Islet of Langerhans (tissue), 1 donor: ENCODE results near the gene KRT84.
A peak's percentile ranks its signal among the peaks of the same experiment; 100 is the strongest.

Source experiments
- FAIRE-seq: peaks from one replicate; lab custom pipeline; 2011; peaks lifted over from hg19 to GRCh38; lab: Jason Lieb, UNC

Gene KRT84

DNA sequence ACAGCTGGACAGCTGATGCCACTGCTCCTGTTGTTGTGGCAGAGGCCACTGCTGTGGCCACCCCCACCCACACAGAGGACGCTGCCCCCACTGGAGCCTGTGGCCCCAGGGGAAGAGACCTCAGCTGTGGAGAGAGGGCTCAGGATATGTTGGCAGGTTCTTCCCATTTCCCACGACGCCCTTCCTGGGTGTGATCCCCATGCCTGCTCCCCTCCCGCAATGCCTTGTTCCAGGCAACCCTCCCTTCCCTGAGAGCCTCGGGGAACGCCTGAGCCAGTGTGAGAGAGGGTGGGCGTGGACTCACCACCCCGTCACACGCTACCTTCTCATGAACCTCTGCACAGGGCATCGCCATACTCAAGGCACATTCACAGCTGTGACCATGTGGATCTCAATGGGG is 26.4 kb upstream of the KRT84 start:
- no peak for FAIRE-seq

DNA sequence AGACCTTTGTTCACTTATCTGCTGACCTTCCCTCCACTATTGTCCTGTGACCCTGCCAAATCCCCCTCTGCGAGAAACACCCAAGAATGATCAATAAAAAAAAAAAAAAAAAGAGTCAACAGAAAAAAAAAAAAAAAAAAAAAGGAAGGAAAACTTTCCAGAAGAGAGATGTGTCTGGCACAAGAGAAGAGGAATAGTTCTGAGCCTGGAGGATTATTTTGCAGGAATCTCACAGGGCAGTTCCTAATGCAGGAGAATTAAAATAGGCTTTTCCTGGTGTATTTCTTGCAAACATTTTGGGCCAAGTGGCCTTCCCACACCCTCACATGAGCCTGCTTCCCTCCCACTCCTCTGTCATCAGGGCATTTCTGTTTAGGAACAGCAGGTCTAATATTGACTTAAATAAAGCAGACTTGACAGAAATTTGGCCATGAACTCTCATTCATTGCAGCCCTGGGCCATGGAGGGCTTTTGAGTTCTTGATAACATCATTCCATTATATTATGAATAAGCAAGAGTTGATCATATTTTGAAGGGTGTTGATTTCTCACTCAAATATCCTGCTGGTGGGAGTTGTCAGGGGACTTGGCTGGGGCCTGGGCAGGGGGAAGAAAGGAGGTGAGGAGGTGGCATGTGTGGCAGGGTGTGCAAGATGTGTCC is 25.3 kb upstream of the KRT84 start:
- peak; percentile 64 for FAIRE-seq

DNA sequence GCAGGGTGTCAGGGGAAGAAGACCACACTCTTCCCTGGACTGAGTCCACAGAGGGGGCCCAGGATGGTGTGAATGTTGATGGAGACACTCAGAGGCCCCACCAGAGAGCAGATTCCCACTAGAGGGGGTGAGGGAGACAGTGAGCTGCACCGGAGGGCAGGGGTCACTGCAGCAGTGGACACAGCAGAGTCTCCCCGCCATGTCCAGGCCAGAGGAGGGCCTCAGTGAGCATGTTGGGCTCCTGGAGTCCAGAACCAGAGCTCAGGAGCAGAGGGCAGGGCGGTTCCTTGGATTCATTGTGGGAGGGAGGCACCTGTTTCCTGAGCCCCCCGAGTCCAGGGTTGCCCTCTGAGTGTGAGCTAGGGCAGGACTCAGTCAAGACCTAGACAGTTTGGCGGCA is 22.5 kb upstream of the KRT84 start:
- FAIRE-seq: no peak

DNA sequence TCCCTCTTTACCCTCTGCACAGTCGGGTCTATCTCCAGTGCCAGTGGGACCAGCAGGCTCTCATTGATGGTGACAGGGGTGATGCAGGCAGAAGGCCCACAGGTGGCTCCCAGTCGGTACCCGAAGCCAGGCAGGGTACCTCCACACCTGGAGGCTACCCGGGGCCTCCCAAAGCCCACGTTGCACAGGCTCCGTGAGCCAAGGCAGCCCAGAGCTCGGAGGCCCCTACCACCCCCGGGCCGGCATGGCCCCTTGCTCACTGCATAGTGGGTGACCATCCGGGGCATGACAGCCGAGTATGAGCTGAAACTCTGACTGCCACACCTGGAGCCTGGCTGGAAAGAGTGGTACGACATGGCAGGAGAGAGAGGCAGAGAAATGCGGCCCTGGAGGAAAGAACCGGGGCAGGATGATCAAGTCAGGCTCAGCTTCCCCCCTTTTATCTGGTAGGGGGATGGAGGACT is 20.5 kb upstream of the KRT84 start, which contains the start of gene KRT82:
Gene KRT82 (minus strand): TSS at position 414 of the 464 bp plus-strand sequence. CDS start 58 bp downstream, at position 356.
- FAIRE-seq: no peak

DNA sequence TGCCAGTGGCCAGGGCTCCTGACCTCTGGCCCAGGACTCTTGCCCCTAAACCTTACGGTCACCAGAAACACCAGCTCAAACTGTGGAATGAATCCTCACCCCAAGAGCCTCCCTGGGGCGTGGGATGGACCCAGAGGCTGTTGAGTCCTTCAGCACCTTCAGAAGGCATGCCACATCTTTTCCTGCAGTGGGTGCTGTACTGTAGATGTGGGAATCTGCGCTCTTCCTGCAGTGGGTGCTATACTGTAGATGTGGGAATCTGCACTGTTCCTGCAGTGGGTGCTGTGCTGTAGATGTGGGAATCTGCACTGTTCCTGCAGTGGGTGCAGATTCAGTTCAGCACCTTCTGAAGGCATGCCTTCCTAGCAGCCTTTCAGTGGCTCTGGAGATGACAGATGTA is 19.5 kb upstream of the KRT84 start:
- FAIRE-seq: no peak

DNA sequence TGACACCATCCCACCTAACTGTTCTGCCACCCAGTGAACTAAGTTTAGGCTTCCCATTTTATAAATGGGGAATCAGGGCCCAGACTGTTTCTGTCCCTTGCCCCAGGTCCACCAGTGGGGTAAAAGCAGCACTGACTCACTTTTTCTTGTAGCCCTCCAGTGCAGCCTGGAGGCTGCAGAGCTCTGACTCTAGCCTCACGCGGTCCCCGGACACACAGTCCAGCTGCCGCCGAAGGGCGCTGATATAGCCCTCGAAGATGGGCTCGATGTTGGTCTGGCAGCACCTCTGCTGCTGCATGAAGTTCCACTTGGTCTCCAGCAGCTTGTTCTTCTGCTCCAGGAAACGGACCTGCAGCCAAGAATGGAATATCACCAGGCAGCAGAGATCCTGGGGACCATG is 18.1 kb upstream of the KRT84 start:
- FAIRE-seq: no peak

DNA sequence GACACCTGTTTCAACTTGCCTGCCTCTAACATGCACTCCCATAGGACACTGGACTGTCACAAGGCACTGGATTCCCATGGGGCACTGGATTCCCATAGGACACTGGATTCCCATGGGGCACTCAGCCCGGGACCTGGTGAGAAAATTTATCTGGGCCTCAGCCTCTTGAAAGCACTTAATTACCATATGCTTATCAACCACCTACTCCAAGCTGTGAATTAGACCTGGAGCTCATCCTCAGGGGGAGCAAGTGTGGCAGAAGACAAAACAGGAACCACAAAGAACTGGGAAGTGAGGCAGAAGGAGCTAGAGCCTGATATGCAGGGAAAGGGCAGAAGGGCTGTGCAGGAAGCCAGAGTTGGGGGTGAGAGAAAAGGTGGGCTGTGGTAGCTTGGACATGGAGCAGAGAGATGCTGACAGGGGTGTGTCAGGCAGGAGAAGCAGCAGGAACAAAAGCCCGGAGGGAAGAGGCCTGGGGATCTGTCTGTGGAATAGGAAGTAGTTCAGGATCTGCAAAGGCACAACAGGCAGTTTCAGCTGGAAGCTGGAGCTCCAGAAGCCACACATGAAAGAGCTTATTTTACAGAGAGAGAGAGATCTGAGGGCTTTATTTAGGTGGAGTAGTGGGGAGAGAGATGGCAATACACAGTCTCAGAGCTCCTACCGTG is 17.6 kb upstream of the KRT84 start:
- FAIRE-seq: no peak

DNA sequence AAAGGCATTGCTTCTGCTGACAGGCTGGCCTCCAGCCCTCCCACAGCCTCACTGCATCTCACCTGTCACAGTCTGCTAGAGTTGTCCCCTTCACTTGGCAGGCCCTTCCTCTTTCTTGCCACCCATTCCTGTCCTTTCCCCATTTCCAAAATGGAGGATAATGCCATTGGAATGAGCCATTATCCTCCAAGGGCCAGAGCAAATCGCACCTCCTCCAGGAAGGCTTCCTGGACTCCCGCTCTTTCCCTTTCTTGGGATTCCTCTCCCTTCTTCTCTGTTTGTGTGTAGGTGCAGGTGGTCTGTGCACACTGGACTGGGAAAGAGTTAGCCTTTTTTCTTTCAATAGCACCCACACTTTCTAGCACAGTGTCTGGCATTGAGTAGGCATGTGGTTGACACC is 16.9 kb upstream of the KRT84 start:
- no peak for FAIRE-seq

DNA sequence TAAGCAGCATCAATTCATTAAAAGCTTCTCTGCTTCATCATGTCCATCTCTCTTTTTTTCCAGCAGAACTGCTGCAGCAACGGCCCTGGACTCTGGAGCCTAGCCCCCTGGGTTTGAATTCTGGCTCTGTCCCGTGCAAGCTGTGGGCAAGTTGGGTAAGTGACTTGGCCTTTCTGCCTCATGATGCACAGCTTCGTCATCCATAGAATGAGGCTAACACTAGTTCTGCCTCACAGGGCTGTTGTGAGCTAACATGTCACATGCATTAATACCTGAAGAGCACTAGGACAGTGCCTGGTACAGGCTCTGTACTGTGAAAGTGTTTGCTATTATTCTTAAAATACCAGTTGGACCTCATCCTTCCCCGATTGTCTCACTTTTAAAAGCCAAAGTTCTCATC is 16.5 kb upstream of the KRT84 start:
- no peak for FAIRE-seq

DNA sequence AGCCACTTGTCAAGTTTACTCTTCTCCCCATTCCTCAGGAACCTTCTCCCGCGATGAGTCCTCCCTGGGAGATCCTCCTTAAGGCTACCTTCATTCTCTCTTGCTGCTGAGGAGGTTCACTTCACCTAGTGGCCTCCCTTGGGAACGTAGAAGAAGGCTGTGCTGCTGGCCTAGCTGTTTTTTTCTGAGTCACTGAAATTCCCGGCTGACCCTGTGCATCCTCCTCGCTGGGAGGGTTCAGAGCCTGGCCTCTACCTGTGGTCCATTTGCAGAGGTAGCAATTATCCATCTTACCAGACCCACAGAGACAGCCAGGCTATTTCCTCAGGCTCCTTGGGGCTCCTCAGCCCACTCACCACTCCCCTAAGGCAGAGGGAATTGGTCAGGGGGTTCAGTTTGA is 16.1 kb upstream of the KRT84 start:
- FAIRE-seq: no peak

DNA sequence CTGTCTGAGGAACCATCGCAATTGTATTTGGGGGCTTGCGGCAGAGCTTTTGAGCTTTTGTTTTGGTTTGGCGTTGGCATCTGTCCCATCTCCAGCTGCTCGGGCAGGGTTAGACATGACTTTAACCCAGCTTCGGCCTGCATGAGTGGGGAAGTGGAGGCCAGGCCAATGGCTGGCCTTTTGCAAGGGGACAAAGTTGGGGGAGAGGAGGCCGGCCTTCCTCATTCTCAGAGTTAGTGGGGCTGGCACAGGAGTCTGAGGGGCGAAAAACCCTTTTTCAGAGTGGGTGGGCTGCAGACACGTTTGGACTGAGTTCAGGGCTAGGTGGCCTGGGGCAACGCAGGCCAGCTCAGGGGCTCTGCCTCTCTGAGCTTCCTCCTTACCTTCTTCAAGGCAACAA is 15.5 kb upstream of the KRT84 start:
- FAIRE-seq: no peak

DNA sequence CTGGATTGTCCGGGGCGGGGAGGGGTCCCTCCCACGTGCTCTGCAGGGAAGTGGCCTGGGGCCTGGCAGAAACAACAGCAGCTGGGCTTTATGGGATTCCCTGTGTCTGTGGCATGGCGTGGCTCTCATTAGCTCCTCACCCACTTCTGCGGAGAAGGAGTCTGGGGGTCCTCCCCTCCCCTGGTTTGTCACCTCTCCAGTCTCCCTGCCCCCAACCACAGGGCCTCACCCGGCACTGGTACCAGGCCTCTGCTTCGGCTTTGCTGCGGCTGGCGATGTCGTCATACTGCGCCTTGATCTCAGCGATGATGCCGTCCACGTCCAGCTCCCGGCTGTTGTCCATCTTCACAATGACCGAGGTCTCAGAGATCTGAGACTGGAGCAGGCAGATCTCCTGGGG is 14.3 kb upstream of the KRT84 start:
- no peak for FAIRE-seq

DNA sequence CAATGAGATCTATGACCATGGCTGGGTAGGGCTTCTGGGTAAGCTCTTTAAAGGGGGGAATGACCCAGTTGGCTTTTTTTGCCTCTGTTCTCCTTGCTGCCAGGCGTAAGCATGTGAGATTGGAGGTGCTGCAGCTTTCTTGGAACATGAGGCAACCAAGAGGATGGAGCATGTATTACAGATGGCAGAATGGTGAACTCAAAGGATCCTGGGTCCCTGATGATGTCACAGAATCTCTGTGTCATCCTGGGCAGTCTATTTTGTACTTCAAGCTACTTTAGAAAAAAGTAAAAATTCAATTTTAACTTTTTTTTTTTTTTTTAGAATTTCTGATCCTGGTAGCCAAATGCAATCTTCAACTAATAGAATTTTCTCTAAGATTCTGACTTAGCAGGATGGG is 12.7 kb upstream of the KRT84 start:
- no peak for FAIRE-seq

DNA sequence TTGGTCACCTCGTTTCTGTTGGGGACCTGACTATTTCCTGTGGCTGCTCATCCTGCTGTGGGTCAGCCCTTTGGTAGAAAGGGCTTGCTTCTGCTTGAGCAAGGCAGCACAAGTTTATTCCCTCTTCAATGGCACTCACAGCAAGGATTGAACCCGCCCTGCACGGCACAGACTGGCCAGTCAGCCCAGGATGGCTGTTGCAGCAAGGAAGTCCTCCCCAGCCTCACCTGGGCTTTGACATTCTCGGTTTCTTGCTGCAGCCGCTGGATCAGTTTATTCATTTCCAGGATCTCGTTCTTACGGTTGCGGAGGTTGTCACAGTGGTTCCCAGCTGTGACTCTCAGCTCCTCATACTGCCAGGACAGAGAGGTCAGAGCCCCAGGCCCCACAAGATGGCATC is 11.2 kb upstream of the KRT84 start:
- no peak for FAIRE-seq

DNA sequence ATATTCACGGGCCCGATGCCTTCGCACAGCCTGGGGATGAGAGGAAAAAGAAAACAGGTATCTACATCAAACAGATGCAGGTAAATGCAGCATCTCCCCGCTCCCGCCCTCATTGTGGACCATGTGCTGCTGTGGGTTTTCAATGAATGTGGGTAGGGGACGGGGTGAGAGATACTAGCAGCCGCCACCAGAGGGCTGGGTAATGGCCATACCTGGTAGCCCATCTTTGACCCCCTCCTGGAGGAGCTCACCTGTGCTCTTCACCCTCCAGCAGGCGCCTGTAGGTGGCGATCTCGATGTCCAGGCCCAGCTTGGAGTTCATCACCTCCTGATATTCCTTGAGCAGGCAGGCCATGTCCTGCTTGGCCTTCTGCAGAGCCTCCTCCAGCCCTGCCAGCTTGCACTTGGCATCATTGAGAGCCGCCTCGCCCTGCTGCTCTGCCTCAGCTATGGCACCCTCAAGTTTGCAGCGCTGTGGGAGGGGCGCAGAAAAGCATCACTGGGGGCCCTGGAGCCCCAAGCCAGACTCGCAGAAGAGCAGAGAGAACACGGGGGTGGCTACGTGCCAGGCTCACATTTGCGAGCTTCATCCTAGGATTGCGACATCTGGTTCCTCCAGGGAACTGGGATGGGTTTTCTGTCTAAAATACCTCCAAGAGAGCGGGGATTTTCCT is 10.4 kb upstream of the KRT84 start:
- no peak for FAIRE-seq

DNA sequence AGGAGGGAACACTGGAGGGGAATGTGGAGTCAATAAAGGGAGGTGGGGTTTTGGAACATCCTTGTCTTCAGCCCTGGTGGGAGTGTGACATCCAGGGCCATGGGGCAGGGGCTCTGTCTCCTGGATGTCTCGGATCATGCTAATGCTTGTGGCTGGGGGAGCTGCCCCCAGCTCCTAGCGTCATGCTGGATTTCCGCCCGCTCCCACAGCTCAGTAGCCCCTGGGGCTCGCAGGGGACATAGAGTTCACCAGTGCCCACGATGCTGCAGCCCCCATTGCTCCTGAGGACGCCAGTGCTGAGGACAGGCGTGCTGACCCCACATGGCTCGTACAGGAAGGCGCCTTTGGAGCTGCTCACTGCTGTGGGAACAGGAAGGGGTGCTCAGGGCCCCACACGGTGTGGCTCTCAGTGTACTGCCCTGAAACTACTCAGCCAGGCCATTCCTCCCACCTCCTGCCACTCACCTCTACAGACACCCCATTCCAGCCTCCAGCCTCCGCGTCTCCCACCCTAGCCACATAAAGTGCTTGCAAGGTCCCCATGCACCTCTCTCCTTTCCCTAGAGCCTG is 9.5 kb upstream of the KRT84 start:
- no peak for FAIRE-seq

DNA sequence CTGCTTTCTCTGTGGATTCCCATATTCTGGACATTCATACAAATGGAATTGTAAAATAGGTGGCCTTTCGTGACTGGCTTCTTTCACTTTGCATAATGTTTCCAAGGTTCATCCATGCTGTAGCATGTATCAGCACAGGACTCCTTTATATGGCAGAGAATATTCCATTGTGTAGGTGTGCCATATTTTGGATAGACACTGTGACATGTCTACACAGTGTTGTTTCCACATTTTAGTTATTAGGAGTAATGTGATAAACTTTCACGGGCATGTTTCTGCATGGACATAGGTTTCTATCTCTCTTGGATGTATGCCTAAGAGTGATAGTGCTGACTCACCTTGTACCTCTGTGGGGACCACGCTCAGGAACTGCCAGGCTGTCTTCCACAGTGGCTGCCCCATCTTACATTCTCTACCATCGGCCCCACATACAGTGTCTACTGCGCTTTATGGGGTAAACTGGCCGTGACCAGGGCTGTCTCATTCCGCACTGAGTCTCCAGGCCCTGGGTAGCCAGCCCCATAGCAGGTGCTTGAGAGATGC is 7.1 kb upstream of the KRT84 start:
- no peak for FAIRE-seq

DNA sequence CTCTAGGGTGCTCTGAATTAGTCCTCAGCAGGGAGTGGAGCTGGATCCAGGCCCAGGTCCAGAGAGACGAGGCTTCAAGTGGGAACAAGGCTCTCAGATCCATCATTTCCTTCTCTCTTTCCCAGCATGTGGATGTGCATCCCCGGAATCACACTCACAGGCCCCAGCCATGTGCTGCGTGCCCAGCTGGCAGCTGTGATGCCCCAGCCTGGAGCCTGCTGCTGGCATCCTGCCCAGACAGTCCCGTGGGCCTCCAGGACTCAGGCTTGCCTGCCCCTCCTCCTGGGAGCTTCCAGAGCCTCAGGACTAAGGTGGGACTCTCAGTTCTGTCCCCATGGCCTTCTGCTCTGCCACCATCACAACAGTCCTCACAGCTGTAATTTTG is 6.2 kb upstream of the KRT84 start:
- FAIRE-seq: no peak

DNA sequence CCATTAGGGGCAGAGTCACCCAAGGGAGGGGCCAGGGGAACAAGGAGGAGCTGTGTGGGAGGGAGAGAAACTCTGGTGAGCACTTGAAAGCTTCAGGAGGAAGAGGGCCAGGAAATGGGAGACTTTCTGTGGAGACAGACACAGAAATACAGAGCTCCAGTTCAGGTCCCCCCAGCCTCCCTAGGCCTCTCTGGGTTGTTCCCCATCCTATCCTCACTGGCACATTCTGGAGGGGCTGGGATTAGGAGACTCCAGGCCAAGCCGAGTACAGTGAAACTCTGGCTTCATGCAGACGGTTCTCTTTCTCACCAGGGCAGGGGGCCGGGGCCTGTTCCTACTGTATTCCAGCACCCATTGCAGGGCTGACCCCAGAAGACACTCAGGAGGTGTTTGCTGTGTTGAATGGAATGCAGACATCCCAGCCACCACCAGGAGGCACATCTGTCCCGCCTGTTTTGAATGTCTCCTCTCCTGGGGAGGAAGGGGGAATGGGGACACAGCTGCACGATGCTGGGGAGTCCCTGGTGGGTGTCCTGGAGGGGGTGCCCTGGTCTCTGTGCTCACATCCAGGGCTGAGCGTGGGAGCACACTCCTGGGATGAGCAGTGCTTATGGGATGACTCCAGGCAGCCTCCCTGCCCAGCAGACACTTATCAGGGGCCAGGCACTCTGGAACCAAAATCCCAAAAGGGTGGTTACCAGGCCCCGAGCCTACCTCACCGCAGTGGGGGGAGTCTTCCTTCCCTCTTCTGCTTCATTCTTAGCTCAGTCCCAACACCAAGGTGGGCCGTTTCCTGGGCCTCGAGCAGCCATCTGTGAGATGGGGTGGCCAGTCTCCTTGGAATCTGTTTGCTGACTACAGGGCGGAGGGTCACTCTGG is 5.5 kb upstream of the KRT84 start:
- no peak for FAIRE-seq

DNA sequence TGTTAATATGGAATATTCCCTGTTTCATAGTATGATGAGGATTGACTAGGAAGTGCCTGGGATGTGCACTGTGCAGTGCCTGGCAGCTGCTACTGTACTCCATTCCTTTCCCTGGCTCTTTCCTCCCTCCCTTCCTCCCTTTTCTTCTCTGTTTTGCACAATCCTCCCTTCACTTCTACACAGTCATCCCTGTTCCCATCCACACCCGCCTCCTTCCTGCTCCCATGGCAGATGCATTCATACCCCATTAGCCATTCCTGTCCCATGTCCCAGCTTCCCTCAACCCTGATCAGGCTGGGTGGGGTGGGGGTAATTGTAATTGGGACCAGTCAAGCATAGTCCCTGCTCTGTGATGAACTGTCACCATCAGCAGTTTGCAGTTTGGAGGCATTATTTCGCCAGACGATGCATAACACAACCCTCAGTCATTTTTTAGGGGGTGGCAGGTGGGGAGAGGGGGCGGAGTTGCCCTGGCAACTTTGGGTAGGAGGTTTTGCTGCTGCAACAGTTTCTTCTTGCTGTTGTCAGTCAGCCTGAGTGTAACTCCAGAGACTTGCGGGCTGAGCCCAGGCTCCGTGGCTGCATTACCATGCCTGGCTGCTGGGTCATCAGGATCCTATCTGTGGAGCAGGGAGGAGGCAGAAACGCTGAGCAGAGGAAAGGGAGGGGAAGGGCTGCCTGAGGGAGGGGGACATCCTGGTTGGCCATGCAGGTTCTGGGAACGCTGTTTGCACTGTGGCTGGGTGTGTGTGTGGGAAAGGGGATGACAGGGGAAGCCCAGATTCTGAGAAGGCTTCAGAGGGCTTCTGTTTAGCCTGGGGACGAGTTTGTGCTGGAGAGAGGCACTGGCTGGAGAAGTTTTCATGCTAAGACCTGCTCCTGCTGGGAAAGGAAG is 4.1 kb upstream of the KRT84 start:
- FAIRE-seq: no peak

DNA sequence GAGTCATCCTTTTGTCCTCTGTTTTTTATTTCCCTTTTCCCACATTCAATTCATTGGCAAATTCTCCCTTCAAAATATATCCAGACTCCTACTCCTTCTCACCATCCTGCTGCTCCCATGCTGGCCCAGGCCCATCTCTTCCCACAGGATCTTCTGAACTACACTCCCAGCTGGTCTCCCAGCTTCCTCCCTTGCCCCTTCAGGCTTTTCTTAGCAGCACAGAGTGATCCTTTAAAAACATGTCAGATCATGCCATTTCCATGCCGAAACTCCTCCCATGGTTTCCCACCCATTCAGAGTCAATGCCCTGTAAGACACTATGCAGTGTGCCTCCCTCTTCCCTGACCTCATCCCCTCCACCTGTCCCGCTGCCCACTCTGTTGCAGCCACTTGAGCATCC is 2.4 kb upstream of the KRT84 start:
- FAIRE-seq: no peak
